ENCODE measurements around the gene NMU.
"Not testable (repeated sequence)": the region's sequence is repeated elsewhere in the genome, so short reads cannot be mapped to it uniquely, and the experiment has no call there.

NMU gene

GRCh38 chr4:55633903-55634302 is 2.2 kb downstream of the NMU start:
- FAIRE-seq (no peak), DNase-seq (ENCODE audit: extremely low spot score, insufficient read length, low read depth) (no peak)

DNA sequence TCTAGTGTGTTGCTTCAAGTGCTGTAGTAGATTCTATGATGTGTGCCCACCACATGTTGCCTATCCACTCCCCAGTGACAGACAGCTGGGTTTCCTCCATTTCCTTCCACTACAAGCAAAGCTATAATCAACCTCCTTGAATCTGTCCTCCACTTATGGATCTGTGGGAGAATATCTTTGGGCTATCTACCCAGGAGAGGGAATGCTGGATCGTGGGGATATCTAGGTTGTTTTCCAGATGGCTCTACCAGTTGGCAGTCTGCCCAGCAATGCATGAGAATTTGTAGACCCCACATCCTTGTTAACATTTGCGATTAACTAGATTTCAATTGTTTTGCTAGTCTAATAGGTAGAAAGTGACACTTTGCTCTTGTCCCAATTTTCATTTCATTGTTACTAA is 10.3 kb downstream of the NMU start:
- DNase-seq (ENCODE audit: extremely low spot score, insufficient read length, low read depth) (no peak), FAIRE-seq (no peak)

GRCh38 chr4:55624063-55624462 is 12.0 kb downstream of the NMU start:
- not testable (repeated sequence) for DNase-seq (ENCODE audit: extremely low spot score, insufficient read length, low read depth); FAIRE-seq

- FAIRE-seq (no peak), DNase-seq (ENCODE audit: extremely low spot score, insufficient read length, low read depth) (no peak)
Observed at GRCh38 chr4:55618546-55619143, 17.5 kb downstream of the NMU start.

DNA sequence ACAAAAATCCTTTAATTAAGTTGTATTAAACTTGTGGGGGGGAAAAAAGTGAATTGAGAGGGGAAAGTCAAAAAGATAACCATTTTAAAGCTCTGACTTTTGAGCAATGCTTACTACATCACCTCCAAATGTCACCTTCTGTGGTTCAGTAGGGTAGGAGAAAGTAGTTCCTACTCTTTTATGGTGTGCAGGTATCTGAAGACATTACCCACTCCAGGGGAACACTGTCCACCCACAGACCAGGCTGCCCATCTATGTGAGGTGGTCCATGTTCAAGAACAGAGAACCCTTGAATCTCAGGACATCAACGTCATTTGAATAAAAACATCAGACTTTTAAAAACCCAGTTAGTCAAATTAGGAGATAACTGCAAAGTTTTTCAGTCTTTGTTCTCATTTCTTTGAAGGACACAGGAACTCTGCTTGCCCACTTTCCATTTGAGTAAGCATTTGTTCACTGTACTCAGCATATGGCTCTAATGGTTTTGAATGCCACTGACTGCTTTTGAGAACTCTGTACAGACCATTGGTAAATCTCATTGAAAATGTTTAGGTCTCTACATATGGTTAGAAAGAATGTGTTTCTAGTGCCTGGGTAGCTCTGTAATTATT is 18.4 kb downstream of the NMU start:
- FAIRE-seq: peak; percentile 73

DNA sequence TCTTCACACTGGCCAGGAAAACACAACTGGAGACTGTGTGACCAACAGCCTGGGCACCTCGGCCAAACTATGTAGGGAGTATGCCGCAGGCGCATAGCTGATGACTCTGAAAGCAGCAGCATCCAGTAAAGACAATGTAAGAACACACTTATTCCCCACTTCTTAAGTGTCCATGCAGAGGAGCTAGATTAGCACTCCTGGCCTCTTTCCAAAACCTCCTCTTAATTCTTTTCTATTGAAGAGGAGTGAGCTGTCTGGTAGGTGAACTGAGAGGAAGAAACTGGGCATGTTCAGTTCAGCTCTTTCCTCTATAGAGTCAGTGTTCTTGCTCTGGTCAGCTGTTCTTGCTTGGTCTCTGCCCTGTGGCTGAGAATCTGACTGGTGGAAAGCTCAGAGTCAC is 21.1 kb downstream of the NMU start:
- no peak for DNase-seq (ENCODE audit: extremely low spot score, insufficient read length, low read depth)

More for the DNA sequence above, 18.4 kb downstream of the NMU start:
- no peak for DNase-seq (ENCODE audit: extremely low spot score, insufficient read length, low read depth)

DNA sequence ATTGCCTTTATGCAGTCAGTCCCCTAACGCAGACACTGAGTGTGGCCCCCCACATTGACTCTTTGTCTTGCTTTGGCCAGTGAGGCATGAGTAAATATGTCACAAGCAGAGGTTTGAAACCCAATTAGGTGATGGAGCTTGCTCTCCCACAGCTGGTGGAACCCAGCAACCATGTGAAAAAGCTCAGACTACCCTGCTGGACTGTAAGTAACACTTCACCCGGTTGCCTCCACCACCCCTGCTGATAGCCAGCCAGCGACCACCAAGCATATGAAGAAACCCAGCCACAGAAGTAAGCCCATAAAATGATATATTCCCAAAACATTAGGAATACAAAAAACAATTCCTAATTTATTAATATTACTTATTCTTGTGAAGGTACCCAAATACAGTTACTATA is 22.5 kb downstream of the NMU start:
- FAIRE-seq: no peak
- no peak for DNase-seq (ENCODE audit: extremely low spot score, insufficient read length, low read depth)

More for the DNA sequence above, 21.1 kb downstream of the NMU start:
- FAIRE-seq: no peak

DNA sequence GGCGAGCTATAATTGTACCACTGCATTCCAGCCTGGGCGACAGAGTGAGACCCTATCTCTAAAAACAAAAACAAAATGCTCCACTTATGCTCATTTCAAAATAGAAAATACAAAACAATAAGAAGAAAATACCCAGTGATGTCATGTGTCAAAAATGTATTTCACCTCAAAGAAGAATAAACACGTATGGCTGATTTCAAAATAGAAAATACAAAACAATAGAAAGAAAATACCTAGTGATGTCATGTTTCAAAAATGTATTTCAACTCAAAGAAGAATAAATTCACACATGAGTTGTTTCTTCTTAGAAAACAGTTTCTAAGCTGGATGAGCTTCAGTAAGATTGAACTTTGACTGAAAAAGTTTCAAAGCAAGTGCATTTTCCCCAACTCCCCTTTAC is 23.8 kb downstream of the NMU start:
- FAIRE-seq (no peak), DNase-seq (ENCODE audit: extremely low spot score, insufficient read length, low read depth) (no peak)

DNA sequence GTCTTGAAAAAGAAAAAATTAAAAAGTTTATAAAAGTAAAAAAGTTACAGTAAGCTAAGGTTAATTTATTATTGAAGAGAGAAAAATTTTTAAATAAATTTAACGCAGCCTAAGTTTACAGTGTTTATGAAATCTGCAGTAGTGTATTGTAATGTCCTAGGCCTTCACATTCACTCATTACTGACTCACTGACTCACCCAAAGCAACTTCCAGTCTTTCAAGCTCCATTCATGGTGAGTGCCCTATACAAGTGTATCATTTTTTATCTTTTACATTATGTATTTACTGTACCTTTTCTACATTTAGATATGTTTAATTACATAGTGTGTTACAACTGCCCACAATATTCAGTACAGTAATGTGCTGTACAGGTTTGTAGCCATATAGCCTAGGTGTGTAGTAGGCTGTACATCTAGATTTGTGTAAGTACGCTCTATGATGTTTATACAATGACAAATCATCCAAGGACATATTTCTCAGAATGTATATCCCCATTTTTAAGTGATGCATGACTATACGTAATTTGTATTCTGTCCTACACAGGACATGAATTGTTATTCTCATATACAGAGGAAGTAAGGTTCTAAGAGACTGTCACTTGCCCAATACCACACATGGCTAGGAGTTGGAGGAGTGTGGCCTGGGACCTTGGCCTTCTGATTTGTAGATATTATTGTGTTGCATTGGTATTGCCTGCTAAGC is 24.6 kb downstream of the NMU start:
- DNase-seq (ENCODE audit: extremely low spot score, insufficient read length, low read depth): no peak
- FAIRE-seq: no peak

DNA sequence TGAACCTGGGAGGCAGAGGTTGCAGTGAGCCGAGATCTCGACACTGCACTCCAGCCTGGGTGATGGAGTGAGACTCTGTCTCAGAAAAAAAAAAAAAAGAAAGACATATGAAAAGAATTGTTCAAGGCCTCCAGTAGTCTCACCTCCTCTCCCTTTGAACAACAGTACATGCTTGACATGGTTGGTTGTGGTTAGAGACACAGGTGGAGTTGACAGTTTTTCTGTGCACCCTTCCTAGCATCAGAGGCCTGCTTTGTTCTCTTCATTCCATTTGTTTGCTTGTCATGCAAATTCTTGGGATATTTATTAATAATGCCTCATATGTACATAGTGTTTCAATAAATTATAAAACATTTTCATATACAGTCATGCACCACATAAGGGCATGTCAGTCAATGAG is 25.7 kb downstream of the NMU start:
- no peak for FAIRE-seq
- DNase-seq (ENCODE audit: extremely low spot score, insufficient read length, low read depth): no peak

GRCh38 chr4:55609393-55609866 is 26.7 kb downstream of the NMU start:
- DNase-seq (ENCODE audit: extremely low spot score, insufficient read length, low read depth): no peak
- FAIRE-seq: no peak

DNA sequence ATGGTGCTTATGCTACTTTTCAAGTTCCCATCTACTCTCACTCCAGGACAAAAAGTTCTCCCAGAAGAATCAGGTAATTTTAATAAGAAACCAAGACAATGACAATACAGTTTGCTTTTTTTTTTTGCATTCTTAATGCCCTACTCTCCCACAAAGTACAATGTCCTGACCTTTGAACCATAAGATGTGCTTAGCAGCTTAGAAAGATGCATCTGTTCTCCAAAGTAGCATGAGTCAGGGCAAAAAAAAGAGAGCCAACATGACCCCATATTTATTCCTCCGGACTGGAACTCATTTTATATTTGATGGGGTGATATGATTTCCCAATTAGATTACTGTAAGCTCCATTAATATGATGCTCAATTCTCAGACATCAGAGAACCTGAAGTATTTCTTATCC is 27.5 kb downstream of the NMU start:
- FAIRE-seq (no peak), DNase-seq (ENCODE audit: extremely low spot score, insufficient read length, low read depth) (no peak)

DNA sequence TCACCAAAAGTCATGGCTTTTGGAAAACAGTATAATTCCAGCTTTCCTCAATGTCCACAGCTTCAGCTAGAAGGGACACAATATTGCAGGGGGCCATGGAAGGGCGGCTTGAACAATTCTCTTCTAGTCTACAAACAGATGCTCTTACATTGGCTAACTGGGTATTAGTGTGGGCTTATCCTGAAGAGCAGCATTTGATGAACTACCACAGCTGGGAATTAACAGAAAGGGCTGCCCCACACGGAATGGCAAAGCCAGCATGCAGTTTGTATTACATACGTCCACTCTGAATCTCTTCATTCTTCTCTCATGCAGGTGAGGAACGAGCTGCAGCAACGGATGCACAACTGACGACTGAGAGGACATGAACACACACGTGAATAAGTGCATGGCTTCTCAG is 31.1 kb downstream of the NMU start:
- DNase-seq (ENCODE audit: extremely low spot score, insufficient read length, low read depth) (no peak), FAIRE-seq (no peak)

- DNase-seq (ENCODE audit: extremely low spot score, insufficient read length, low read depth) (no peak), FAIRE-seq (no peak)
Observed at GRCh38 chr4:55600640-55601039, 35.5 kb downstream of the NMU start.

GRCh38 chr4:55598641-55599040 is 37.5 kb downstream of the NMU start:
- no peak for FAIRE-seq
- no peak for DNase-seq (ENCODE audit: extremely low spot score, insufficient read length, low read depth)

DNA sequence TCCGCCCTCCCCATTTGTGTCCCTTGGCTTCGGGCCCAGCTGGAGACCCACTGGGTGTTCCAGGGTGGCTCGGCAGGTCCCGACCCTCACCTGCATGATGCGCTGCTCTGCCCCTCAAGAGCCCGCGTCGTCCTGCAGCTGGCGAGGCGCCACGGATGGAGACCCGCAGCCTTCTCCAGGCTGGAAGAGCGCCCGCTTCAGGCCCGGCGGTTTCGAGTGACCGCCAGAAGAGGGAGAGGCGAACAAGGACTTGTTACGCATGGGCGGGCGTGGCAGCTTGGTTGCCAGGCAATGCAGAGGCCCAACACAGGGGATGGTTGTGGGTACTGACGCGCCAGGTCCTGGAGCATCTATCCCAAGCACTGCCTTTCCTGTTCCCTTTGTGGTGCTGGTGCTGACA is 44.1 kb downstream of the NMU start, which contains the start of gene PDCL2:
Gene PDCL2, minus strand, starts transcription at position 232 of the 400 bp plus-strand sequence. Its CDS starts 136 bp downstream, at position 96.
- FAIRE-seq: no peak
- no peak for DNase-seq (ENCODE audit: extremely low spot score, insufficient read length, low read depth)

DNA sequence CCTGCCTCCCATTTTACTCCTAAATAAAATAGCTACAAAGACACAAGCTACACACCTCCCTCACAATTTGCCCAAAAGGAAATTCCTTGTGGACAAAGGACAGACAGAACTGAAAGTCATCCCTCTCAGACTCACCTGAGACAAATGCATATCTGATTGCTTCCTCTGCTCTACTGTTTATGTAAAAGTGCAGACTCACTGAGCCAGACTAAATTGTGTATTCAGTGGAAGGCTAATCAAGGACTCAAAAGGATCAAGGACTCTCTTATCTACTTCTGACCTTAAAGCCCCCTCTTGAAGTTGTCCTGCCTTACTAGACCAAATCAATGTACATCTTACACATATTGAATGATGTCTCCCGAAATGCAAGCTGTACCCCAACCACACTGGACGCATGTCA is 47.9 kb downstream of the NMU start:
- no peak for FAIRE-seq
- DNase-seq (ENCODE audit: extremely low spot score, insufficient read length, low read depth): no peak

GRCh38 chr4:55582773-55583172 is 53.3 kb downstream of the NMU start:
- DNase-seq (ENCODE audit: extremely low spot score, insufficient read length, low read depth): not testable (repeated sequence)
- FAIRE-seq: peak; percentile 89

DNA sequence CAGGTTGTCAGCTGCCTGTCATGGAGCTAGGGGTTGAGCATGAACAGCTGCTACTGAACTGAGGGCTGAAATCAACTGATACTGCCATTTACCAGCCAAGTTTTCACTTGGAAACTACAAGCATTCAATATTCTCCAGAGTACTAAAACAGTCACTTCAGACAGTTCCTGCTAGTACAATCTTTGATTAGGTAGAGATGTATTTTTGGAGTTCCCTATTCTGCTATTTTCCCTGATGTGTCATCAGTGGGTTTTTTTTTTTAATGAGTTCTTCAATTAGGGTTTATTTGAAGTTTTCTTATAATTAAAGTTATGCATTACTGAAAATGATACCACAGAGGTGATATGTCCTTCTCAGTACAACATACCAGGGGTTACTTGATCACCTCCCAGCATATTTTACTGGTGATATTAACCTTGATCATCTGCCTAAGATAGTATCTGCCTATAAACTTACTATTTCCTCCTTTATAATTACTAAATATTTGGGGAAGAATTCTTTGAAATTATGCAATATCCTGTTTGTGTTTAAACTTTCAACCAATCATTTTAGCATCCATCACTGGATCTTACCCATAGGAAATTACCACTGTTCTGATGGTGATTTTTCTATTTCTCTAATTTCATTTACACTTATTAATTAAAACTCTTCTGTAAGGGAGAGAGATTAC is 57.6 kb downstream of the NMU start:
- FAIRE-seq (no peak), DNase-seq (ENCODE audit: extremely low spot score, insufficient read length, low read depth) (no peak)

GRCh38 chr4:55575513-55575912 is 60.6 kb downstream of the NMU start:
- FAIRE-seq: no peak

DNA sequence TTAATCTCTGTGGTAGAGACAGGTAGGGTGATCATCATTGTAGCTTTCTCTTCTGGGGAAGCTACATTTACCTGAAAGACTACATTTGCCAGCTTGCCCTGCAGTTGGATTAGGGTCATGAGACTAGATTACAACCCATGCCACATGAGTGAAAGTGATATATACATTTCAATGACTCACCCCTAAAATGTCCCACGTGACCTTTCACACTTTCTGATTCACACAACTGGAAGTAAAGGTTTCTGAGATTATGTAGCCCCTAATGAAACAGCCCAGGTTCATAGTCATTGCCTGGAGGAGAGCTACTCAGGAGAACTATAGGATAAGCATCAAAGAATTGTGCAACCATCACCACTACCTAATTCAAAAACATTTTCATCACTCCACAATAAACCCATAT is 61.8 kb downstream of the NMU start:
- FAIRE-seq: no peak
- DNase-seq (ENCODE audit: extremely low spot score, insufficient read length, low read depth): no peak

More at GRCh38 chr4:55575513-55575912, 60.6 kb downstream of the NMU start:
- DNase-seq (ENCODE audit: extremely low spot score, insufficient read length, low read depth): no peak

Data from GM18507 (cell line).